K562 (cell line): Measurements from ENCODE around the gene SPTLC3. TPM values are rescaled to one million over a fixed set of nuclear protein-coding genes. Genes with fewer than 3 reads are reported as not detected.

Experiments
- ATAC-seq: fragments of 200-7000 bp; cut with Tn5 transposase; 3 replicates; pipeline ENCODE4 v1.9.1; 2020; ENCODE audit warnings: moderate library complexity
- BruUV-seq: library from RNA; stranded (reverse); fragments of 400-500 nt; replicated peaks from 2 replicates; lab custom pipeline; 2021; lab: Mats Ljungman, UMichigan
- CTCF ChIA-PET: fragments of 300-600 bp; formaldehyde crosslinking; extraction: SDS; loops from one replicate; lab custom pipeline; 2021; ENCODE audit warnings: low intra/inter-chr PET ratio; lab: Yijun Ruan, JAX
- POLR2A ChIA-PET: fragments of 300-600, 350-650 bp; sonication (Branson Sonifier 250); formaldehyde crosslinking; extraction: SDS; loops from one replicate; lab custom pipeline; 2021; ENCODE audit warnings: antibody characterized with exemption, inconsistent platforms; lab: Yijun Ruan, JAX
- DNase-seq, 4 experiments: peaks; one replicate each; pipeline versions ENCODE4 v3.0.0 to v3.0.0-alpha.2; 2011 to 2018; ENCODE audit warnings: low spot score in 3 of 4, mixed read lengths in 3 of 4; ENCODE audit errors: extremely low read depth in 1 of 4
- FAIRE-seq: peaks from 2 replicates; lab custom pipeline; 2011; peaks lifted over from hg19 to GRCh38; lab: Jason Lieb, UNC
- H2AFZ ChIP-seq: 2 replicates; pipeline ENCODE4 v1.6.0; 2011; ENCODE audit warnings: low read depth, low read length, control low read depth, inconsistent platforms
- H3K27ac ChIP-seq: fragments of 200-600 bp; 3 replicates; pipeline ENCODE4 v1.8.0; 2011; ENCODE audit warnings: low read depth, mild to moderate bottlenecking, control low read depth, inconsistent platforms, low read length, moderate library complexity, mixed read lengths; ENCODE audit errors: extremely low read depth
- H3K27me3 ChIP-seq, 2 experiments: fragments of 300-600 bp in 1 of 2; 2 replicates in 1 of 2; 3 replicates in 1 of 2; pipeline versions ENCODE4 v1.6.0 to v1.8.0; 2011; ENCODE audit warnings: inconsistent platforms in 2 of 2, low read length in 2 of 2, mild to moderate bottlenecking in 1 of 2, mixed read lengths in 1 of 2, moderate library complexity in 1 of 2; ENCODE audit not compliant: control insufficient read depth in 2 of 2, insufficient read depth in 2 of 2
- H3K36me3 ChIP-seq: fragments of 300-600 bp; 3 replicates; pipeline ENCODE4 v1.8.0; 2011; ENCODE audit warnings: mild to moderate bottlenecking, low read length, inconsistent platforms; ENCODE audit not compliant: control insufficient read depth, insufficient read depth
- H3K4me1 ChIP-seq, 2 experiments: fragments of 200-600 bp in 1 of 2; replicated peaks in 1 of 2; 2 replicates in 1 of 2; 3 replicates in 1 of 2; pipeline versions ENCODE4 v1.5.1 to v1.8.0; 2011; ENCODE audit warnings: inconsistent platforms in 2 of 2, low read length in 2 of 2, mild to moderate bottlenecking in 1 of 2, mixed read lengths in 1 of 2, moderate library complexity in 1 of 2; ENCODE audit not compliant: control insufficient read depth in 2 of 2, insufficient read depth in 2 of 2
- H3K4me2 ChIP-seq: 2 replicates; pipeline ENCODE4 v1.6.1; 2011; ENCODE audit warnings: low read length, control low read depth, inconsistent platforms, mixed read lengths; ENCODE audit not compliant: insufficient read depth
- H3K4me3 ChIP-seq: fragments of 200-600 bp; sonication (generic), shearing (Covaris generic); 2 replicates; pipeline ENCODE4 v1.5.1; 2016; ENCODE audit warnings: control low read depth, inconsistent platforms
- H3K79me2 ChIP-seq: fragments of 200-600 bp; 3 replicates; pipeline ENCODE4 v1.8.0; 2011; ENCODE audit warnings: low read length, inconsistent platforms; ENCODE audit not compliant: control insufficient read depth, insufficient read depth
- H3K9ac ChIP-seq, 2 experiments: 2 replicates each; pipeline versions ENCODE4 v1.6.0 to v1.6.1; 2011; ENCODE audit warnings: low read depth in 2 of 2, low read length in 2 of 2, control low read depth in 1 of 2, inconsistent platforms in 1 of 2, mild to moderate bottlenecking in 1 of 2, mixed read lengths in 1 of 2; ENCODE audit not compliant: insufficient read depth in 1 of 2
- H3K9me1 ChIP-seq: one replicate; pipeline ENCODE4 v1.6.0; 2011; ENCODE audit warnings: inconsistent platforms, mild to moderate bottlenecking, low read length, moderate library complexity; ENCODE audit not compliant: control insufficient read depth, insufficient read depth
- H3K9me3 ChIP-seq: replicated peaks from 2 replicates; pipeline ENCODE4 v1.5.1; 2011; ENCODE audit warnings: low read depth, low read length, inconsistent platforms; ENCODE audit not compliant: control insufficient read depth, insufficient read depth
- H4K20me1 ChIP-seq: replicated peaks from 2 replicates; pipeline ENCODE4 v1.6.1; 2011; ENCODE audit warnings: low read length, inconsistent platforms, mixed read lengths; ENCODE audit not compliant: control insufficient read depth, insufficient read depth
- ESRRA ChIP-seq: fragments of 450-650 bp; IDR thresholded peaks from 2 replicates; pipeline ENCODE4 v1.6.1; 2014; ENCODE audit warnings: low read depth, mild to moderate bottlenecking, moderate library complexity, borderline replicate concordance
- MYBL2 ChIP-seq, 2 experiments: fragments of 450-650 bp in 1 of 2; sonication (generic) in 1 of 2; formaldehyde crosslinking in 1 of 2; IDR thresholded peaks; 2 replicates each; pipeline versions ENCODE4 v1.6.1 to v1.8.1; 2017 to 2022; ENCODE audit warnings: borderline replicate concordance in 1 of 2, inconsistent platforms in 1 of 2, low read depth in 1 of 2, mild to moderate bottlenecking in 1 of 2, missing genetic modification reagents in 1 of 2, moderate library complexity in 1 of 2
- NFXL1 ChIP-seq: fragments of 450-650 bp; formaldehyde crosslinking; IDR thresholded peaks from 2 replicates; pipeline ENCODE4 v1.4.0; 2021; ENCODE audit warnings: mild to moderate bottlenecking
- NR2C1 ChIP-seq, 2 experiments: fragments of 450-650 bp; IDR thresholded peaks; 2 replicates each; pipeline ENCODE4 v1.6.1; 2017; ENCODE audit warnings: mild to moderate bottlenecking in 2 of 2, antibody characterized with exemption in 1 of 2, inconsistent platforms in 1 of 2, missing compliant biosample characterization in 1 of 2, missing genetic modification characterization in 1 of 2
- OTX1 ChIP-seq: fragments of 450-650 bp; formaldehyde crosslinking; IDR thresholded peaks from 2 replicates; pipeline ENCODE4 v1.4.0; 2022; ENCODE audit warnings: mild to moderate bottlenecking
- PCBP2 ChIP-seq: fragments of 200-400 bp; formaldehyde crosslinking; IDR thresholded peaks from 2 replicates; pipeline ENCODE4 v1.6.1; 2018; ENCODE audit warnings: low read length, low read depth, mild to moderate bottlenecking, moderate library complexity; ENCODE audit not compliant: poor library complexity, severe bottlenecking
- POU5F1 ChIP-seq: fragments of 150-350 bp; IDR thresholded peaks from 2 replicates; pipeline ENCODE4 v1.6.1; 2014; ENCODE audit warnings: borderline replicate concordance, low read length, low read depth, mild to moderate bottlenecking; ENCODE audit not compliant: partially characterized antibody
- RB1 ChIP-seq: fragments of 450-650 bp; IDR thresholded peaks from 2 replicates; pipeline ENCODE4 v1.6.1; 2017; ENCODE audit warnings: low read depth, mild to moderate bottlenecking
- SRF ChIP-seq, 2 experiments: fragments of 250-450, 450-650 bp in 1 of 2; sonication (Bioruptor Pico) in 1 of 2; sonication (generic) in 1 of 2; formaldehyde crosslinking; IDR thresholded peaks; 2 replicates each; pipeline versions ENCODE4 v1.5.0 to v1.5.1; 2020 to 2022; ENCODE audit warnings: mild to moderate bottlenecking in 1 of 2, missing genetic modification reagents in 1 of 2
- SRSF3 ChIP-seq: fragments of 200-400 bp; formaldehyde crosslinking; IDR thresholded peaks from 2 replicates; pipeline ENCODE4 v1.6.1; 2016; ENCODE audit warnings: mild to moderate bottlenecking, low read length, moderate library complexity; ENCODE audit not compliant: insufficient read depth
- ZBTB8A ChIP-seq: fragments of 450-650 bp; IDR thresholded peaks from 2 replicates; pipeline ENCODE4 v1.6.1; 2018; ENCODE audit warnings: mild to moderate bottlenecking, moderate library complexity; ENCODE audit not compliant: partially characterized antibody
- ZNF316 ChIP-seq: fragments of 450-650 bp; IDR thresholded peaks from 2 replicates; pipeline ENCODE4 v1.6.1; 2016
- ZNF583 ChIP-seq: fragments of 250-450 bp; sonication (Bioruptor Pico); IDR thresholded peaks from 2 replicates; pipeline ENCODE4 v1.4.0; 2020
- ZNF76 ChIP-seq: fragments of 250-450 bp; sonication (Bioruptor Pico); IDR thresholded peaks from 2 replicates; pipeline ENCODE4 v1.4.0; 2020; ENCODE audit warnings: mild to moderate bottlenecking, moderate library complexity, borderline replicate concordance
- WGBS: fragments of 100-300 bp; shearing (Covaris generic); methylation state at CpG from one replicate; pipeline ENCODE4 v1.1.6; 2016; ENCODE audit warnings: low coverage, mixed read lengths; ENCODE audit not compliant: insufficient coverage; ENCODE audit errors: missing lambda C conversion rate; 5-methylcytosine and 5-hydroxymethylcytosine counted together
- in situ Hi-C: fragments of 300-500 bp; cut with MboI; formaldehyde crosslinking; loops from 4 replicates; pipeline ENCODE4 v1.15.0; 2018; ENCODE audit warnings: inconsistent platforms, mixed read lengths
- intact Hi-C: fragments of 100-400 bp; cut with micrococcal nuclease; formaldehyde crosslinking; loops from 2 replicates; pipeline ENCODE4 v1.14.2; 2022
- polyA plus RNA-seq, 8 experiments: library from polyadenylated mRNA; depleted of rRNA in 4 of 8; stranded (reverse) in 5 of 8; unstranded in 3 of 8; fragments of >200 nt; fragmentation: Nextera tagmentation in 2 of 8; fragmentation: Illumina TruSeq in 1 of 8; extraction: Ambion mirVana in 2 of 8; extraction: Trizol in 1 of 8; gene quantifications; 2 replicates each; pipeline versions ENCODE4 v1.2.1 to v1.2.3, GENCODE V29; 2011 to 2014; ENCODE audit warnings: inconsistent platforms in 1 of 8, missing spikeins in 1 of 8
- total RNA-seq, 7 experiments: library from RNA; depleted of rRNA in 6 of 7; stranded (reverse); fragments of >200 nt in 6 of 7; fragmentation: Illumina TruSeq in 2 of 7; extraction: Trizol in 2 of 7; gene quantifications; 2 replicates each; pipeline versions ENCODE4 v1.2.1 to v1.2.3, GENCODE V29; 2011 to 2021; ENCODE audit warnings: low replicate concordance in 1 of 7
- TF ChIP-seq, protein P1 (sequence below): sonication (generic); formaldehyde crosslinking; IDR thresholded peaks from 2 replicates; pipeline ENCODE4 v1.8.0; 2022; ENCODE audit warnings: mild to moderate bottlenecking, missing genetic modification reagents, borderline replicate concordance

SPTLC3 gene
- total and polyA plus RNA-seq, 9 of the 15 experiments (the other 6 are each of a cell fraction or from before 2014, with no cell fraction given), result not detected

DNA sequence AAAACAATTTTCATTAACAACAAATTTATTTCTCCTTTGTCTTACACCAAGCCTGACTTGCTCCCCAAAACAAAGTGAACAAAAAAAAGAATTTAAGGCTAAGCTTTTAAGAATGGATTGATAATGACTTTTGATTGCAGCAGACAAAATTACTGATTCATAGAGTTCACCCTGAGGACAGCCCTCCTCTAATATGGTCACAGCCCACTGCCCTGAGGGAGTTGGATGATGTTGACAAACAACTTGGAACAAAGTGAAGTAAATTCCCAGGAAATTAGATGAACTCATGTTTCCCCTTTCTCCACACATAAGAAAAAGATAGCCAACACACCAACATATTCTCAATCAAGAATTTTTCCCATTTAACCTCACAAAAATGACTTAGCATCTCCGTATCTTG, 204.6 kb downstream of the SPTLC3 start:
- Histone ChIP-seq H4K20me1 (no peaks in the 10 kb centered on the region), H3K27me3 (no peaks in the 10 kb centered on the region), H3K9me1 (no peaks in the 10 kb centered on the region), H3K9me3 (no peaks in the 10 kb centered on the region), H3K36me3 (no peaks in the 10 kb centered on the region), H3K4me1 (no peaks in the 10 kb centered on the region), H3K4me2 (no peak overlapping the region), H3K27ac (no peak overlapping the region), H3K9ac (no peak overlapping the region), H3K79me2 (no peaks in the 10 kb centered on the region), H2AFZ (no peak overlapping the region), H3K4me3 (no peak overlapping the region)
- FAIRE-seq (no peak), ATAC-seq (no peak), DNase-seq (no peak)
- POLR2A ChIA-PET, result interaction anchor here (0.6 kb wide), 1 partner anchor 161 kb away, joined by 3 read pairs; no protein-coding TSS in a partner anchor
- in situ Hi-C loops, result no loop called here
- 0% methylated on average over 1 of the region's 1 CpG for WGBS
- intact Hi-C loops, result no loop called here
- no TSS peak for BruUV-seq
- no peak for TF ChIP-seq RB1
- no peak for TF ChIP-seq ESRRA
- CTCF ChIA-PET, result no interaction called here

DNA sequence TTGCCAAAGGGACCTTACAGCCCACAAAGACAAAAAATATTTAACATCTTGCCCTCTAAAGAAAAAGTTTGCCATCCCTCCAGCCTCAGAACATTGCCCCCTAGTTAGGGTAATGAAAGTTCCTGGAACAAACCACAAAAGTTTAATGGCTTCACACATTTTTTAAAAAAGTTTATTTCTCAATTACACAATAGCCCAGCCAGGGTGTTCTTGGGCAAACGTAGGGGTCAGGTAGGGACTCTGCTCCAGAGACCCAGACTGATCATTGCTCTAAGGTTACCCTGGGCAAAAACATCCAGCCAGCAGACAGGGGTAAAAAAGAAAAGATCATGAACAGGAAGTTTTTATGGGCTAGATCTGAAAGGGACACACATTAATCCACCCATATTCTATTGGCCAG, 207.8 kb downstream of the SPTLC3 start:
- ChIA-PET CTCF (no interaction called here), POLR2A (no interaction called here)
- Histone ChIP-seq H3K9me1 (no peaks in the 10 kb centered on the region), H3K27ac (no peak overlapping the region), H4K20me1 (no peaks in the 10 kb centered on the region), H3K79me2 (no peaks in the 10 kb centered on the region), H3K4me3 (no peak overlapping the region), H3K4me1 (no peaks in the 10 kb centered on the region), H3K4me2 (no peak overlapping the region), H3K36me3 (no peaks in the 10 kb centered on the region), H3K27me3 (no peaks in the 10 kb centered on the region), H3K9me3 (no peaks in the 10 kb centered on the region), H3K9ac (no peak overlapping the region), H2AFZ (no peak overlapping the region)
- no TSS peak for BruUV-seq
- DNase-seq (no peak), ATAC-seq (no peak), FAIRE-seq (no peak)
- intact Hi-C loops (no loop called here), in situ Hi-C loops (no loop called here)
- 0% methylated on average over 1 of the region's 1 CpG for WGBS
- TF ChIP-seq POU5F1 (no peak), SRSF3 (no peak), ZNF76 (CRISPR knock-in tag) (no peak), NFXL1 (no peak), ZNF316 (no peak), OTX1 (no peak), NR2C1 (IDR thresholded peaks at IDR 0.05) (no peak), NR2C1 (tag; IDR thresholded peaks at IDR 0.05) (no peak), ZBTB8A (no peak), MYBL2 (IDR thresholded peaks at IDR 0.05; ENCODE audit: low read depth) (no peak), MYBL2 (CRISPR knock-in tag; IDR thresholded peaks at IDR 0.05; ENCODE audit: borderline replicate concordance) (no peak), ZNF583 (CRISPR knock-in tag) (no peak), PCBP2 (no peak), SRF (CRISPR knock-in tag; IDR thresholded peaks at IDR 0.05) (no peak)
- TF ChIP-seq, protein P1, sequence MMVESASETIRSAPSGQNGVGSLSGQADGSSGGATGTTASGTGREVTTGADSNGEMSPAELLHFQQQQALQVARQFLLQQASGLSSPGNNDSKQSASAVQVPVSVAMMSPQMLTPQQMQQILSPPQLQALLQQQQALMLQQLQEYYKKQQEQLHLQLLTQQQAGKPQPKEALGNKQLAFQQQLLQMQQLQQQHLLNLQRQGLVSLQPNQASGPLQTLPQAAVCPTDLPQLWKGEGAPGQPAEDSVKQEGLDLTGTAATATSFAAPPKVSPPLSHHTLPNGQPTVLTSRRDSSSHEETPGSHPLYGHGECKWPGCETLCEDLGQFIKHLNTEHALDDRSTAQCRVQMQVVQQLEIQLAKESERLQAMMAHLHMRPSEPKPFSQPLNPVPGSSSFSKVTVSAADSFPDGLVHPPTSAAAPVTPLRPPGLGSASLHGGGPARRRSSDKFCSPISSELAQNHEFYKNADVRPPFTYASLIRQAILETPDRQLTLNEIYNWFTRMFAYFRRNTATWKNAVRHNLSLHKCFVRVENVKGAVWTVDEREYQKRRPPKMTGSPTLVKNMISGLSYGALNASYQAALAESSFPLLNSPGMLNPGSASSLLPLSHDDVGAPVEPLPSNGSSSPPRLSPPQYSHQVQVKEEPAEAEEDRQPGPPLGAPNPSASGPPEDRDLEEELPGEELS, result no peak
